ENCODE data around the gene RHD. TPM values are rescaled to one million over a fixed set of nuclear protein-coding genes. Genes with fewer than 3 reads are reported as not detected.
"Not testable (repeated sequence)": the region's sequence is repeated elsewhere in the genome, so short reads cannot be mapped to it uniquely, and the experiment has no call there.

Gene RHD
- polyA plus RNA-seq, 1 donor, result 2.1 TPM

DNA sequence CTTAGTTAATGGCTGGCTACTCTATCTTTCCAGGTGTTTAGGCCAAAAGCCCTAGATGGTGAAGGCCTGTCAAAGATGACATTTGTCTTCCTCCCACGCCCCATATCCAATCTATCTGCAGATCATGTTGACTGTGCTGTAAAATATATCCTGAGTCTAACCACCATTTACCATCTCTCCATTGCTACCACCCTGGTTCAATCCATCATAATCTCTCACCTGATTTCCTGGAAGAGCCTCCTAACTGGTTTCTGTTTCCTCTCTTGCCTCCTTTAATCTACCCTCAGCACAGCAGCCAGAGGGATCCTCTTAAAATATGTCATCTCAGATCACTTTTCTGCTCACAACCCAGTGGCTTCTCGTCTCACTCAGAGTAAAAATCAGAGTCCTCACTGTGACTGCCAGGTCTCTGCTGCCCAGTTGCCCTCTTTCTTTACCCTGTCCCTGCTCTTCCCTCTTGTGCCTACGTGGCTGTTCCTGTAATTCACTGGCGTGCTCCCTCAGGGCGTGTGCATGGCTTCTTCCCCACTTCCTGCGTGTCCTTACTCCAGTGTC, 83.6 kb downstream of the RHD start:
- DNase-seq, result no peak

GRCh38 chr1:25356441-25356840, 84.1 kb downstream of the RHD start:
- DNase-seq, result no peak

DNA sequence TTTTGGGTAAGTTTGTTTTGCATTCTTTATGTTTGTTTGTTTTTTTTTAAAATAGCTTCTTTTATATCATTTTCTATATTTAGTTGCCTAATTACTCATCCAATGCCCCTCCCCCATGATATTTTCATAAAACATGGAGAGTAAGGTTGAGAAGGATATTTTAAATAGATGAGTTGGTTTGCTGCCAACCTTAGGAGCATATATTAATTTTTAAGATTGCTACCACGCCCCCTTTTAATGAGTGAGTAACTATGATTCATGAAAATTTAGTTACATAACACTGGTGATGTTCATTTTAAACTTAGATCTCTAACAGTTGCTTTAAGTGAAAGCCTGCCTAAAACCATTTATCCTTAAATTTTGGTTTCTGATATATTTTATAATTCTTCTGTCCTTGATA, 84.5 kb downstream of the RHD start:
- no peak for DNase-seq

GRCh38 chr1:25360596-25361581, 88.6 kb downstream of the RHD start:
- DNase-seq, result no peak

- no peak for DNase-seq
Observed at GRCh38 chr1:25361901-25362300, 89.6 kb downstream of the RHD start.

DNA sequence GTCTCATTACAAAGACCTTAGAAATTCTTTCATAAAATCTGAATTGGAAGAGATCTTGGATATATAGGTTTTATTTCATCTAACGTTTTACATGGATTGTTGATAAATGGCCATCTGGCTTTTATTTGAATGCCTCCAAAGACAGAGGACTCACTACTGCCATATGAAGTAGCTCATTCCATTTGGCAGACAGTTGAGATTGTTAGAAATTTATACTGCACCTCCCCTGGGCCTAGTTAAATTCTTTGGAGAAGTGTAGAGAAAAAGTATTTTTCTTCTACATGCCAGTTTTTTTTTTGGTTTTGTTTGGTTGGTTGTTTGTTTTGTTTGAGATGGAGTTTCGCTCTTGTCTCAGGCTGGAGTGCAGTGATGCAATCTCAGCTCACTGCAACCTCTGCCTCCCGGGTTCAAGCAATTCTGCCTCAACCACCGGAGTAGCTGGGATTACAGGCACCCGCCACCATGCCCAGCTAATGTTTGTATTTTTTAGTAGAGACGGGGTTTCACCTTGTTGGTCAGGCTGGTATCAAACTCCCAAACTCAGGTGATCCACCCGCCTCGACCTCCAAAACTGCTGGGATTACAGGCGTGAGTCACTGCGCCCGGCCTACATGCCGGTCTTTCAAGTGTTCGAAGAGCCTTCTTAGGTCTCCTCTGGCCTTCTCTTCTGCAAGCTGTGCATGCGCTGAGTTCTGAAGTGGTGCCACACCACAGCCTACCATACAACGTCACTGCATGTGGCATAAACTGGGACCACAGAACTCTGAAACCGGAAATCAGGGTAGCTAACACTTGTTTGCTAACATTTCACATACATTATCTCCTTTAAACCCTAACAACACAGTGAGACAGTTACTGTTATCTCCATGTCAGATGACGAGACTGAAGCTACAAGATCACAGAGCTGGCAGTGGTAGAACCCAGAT, 90.6 kb downstream of the RHD start:
- DNase-seq, result not testable (repeated sequence)

DNA sequence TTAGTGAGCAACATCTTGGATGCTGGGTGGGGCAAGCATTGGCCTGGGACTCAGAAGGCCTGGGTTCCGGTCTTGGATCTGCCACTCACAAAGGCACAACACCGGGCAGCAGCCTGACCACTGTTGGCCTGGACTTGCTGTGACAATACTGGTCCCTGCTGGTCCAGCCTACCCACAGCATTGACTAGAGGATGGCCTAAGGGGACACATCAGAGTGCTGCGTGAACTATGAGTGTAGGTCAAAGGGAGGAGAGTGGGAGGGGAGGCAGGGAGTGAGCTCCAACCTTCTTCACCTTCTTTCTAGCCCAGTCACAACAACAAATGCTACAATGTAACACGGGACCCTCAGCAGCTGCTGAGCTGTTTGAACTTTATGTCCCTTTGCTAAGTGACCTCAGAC, 96.9 kb downstream of the RHD start:
- DNase-seq, result no peak

DNA sequence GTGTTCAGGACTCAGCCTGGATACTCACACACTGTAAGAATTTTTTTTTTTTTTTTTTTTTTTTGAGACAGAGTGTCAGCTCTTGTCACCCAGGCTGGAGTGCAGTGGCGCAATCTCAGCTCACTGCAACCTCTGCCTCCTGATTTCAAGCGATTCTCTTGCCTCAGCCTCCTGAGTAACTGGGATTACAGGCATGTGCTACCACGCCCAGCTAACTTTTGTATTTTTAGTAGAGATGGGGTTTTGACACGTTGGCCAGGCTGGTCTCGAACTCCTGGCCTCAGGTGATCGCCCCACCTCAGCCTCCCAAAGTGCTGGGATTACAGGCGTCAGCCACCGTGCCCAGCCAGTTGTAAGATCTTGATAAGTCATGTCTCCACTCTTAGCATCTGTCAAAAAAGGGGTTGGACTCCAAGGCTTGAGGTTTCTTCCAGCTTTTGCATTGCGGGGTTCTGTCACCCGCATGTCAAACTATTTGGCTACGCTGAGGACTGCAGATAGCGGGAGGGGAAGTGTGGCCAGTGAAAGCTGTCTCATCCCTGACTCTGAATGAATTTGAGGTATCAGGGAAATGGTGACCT, 97.5 kb downstream of the RHD start:
- not testable (repeated sequence) for DNase-seq

GRCh38 chr1:25371757-25372156, 99.4 kb downstream of the RHD start:
- DNase-seq, result not testable (repeated sequence)

DNA sequence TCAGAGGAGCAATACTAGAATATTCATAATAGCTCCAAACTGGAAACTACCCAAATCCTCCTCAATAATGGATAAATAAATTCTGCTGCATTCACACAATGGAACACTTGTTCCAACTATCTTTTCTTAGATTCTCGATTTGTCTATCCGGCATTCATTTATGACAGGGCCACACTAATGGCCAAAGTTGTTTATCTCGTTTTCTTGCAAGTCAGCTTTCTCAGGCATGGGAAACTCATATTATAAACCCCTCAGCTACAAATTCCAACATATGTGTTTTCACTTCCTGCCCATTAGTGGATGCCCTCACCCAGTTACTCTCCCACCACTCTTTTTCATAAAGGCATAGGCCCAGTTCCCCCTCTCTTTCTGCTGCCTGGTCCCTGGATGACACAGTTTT, 106.1 kb downstream of the RHD start:
- DNase-seq, result not testable (repeated sequence)

Other genes starting within 250 kb of the RHD start
- 98.0 TPM for gene SYF2, start 40.0 kb upstream of the RHD start, polyA plus RNA-seq (ENCODE audit: insufficient read length)
- gene RSRP1, start 25.1 kb upstream of the RHD start, polyA plus RNA-seq (ENCODE audit: insufficient read length), result 293 TPM
- gene TMEM50A, start 65.8 kb downstream of the RHD start, polyA plus RNA-seq (ENCODE audit: insufficient read length), result 128 TPM
- gene RHCE, start 148.3 kb downstream of the RHD start, polyA plus RNA-seq (ENCODE audit: insufficient read length), result 0.83 TPM
- gene MACO1, start 158.4 kb downstream of the RHD start, polyA plus RNA-seq (ENCODE audit: insufficient read length), result 31.6 TPM